SK-N-SH (cell line): ENCODE results near the gene TMEM143. TPM values are rescaled to one million over a fixed set of nuclear protein-coding genes. Genes with fewer than 3 reads are reported as not detected.

Experiments
- CTCF ChIA-PET: fragments of 300-600, 350-600 bp; formaldehyde crosslinking; extraction: SDS; loops from one replicate; lab custom pipeline; 2021; lab: Yijun Ruan, JAX
- POLR2A ChIA-PET: fragments of 350-600 bp; sonication (Branson Sonifier 250); formaldehyde crosslinking; extraction: SDS; loops from one replicate; lab custom pipeline; 2020; ENCODE audit warnings: antibody characterized with exemption, inconsistent platforms; lab: Yijun Ruan, JAX
- DNase-seq: peaks from one replicate; pipeline ENCODE4 v3.0.0; 2012
- H2AFZ ChIP-seq: fragments of 200-600 bp; sonication (generic); 2 replicates; pipeline ENCODE4 v1.8.1; 2016; ENCODE audit warnings: antibody characterized with exemption, mild to moderate bottlenecking, low read depth
- H3F3A ChIP-seq: fragments of 200-600 bp; sonication (generic); replicated peaks from 2 replicates; pipeline ENCODE3; 2016; ENCODE audit warnings: antibody characterized with exemption, mild to moderate bottlenecking; ENCODE audit not compliant: insufficient read depth
- H3K27ac ChIP-seq, 2 experiments: fragments of 200-500 bp in 1 of 2; fragments of 200-600 bp in 1 of 2; sonication (Bioruptor generic) in 1 of 2; sonication (generic), shearing (Covaris generic) in 1 of 2; 2 replicates each; pipeline versions ENCODE4 v1.5.1 to v1.6.1; 2014 to 2016; ENCODE audit warnings: low read depth in 2 of 2, inconsistent platforms in 1 of 2, low read length in 1 of 2, mild to moderate bottlenecking in 1 of 2, mixed read lengths in 1 of 2
- H3K27me3 ChIP-seq: fragments of 200-600 bp; sonication (generic), shearing (Covaris generic); 2 replicates; pipeline ENCODE4 v1.6.1; 2016; ENCODE audit warnings: mixed run types; ENCODE audit not compliant: insufficient read depth
- H3K36me3 ChIP-seq, 2 experiments: fragments of 200-500 bp in 1 of 2; fragments of 200-600 bp in 1 of 2; sonication (Bioruptor generic) in 1 of 2; sonication (generic) in 1 of 2; replicated peaks in 1 of 2; 2 replicates each; pipeline versions ENCODE3 to v1.5.1; 2014 to 2016; ENCODE audit warnings: low read length in 1 of 2, mild to moderate bottlenecking in 1 of 2; ENCODE audit not compliant: insufficient read depth in 2 of 2, control insufficient read depth in 1 of 2
- H3K4me1 ChIP-seq, 2 experiments: fragments of 200-500 bp in 1 of 2; fragments of 200-600 bp in 1 of 2; sonication (Bioruptor generic) in 1 of 2; sonication (generic), shearing (Covaris generic) in 1 of 2; 2 replicates each; pipeline versions ENCODE4 v1.5.1 to v1.6.1; 2014 to 2016; ENCODE audit warnings: low read depth in 1 of 2, low read length in 1 of 2, mixed run types in 1 of 2; ENCODE audit not compliant: insufficient read depth in 2 of 2, control insufficient read depth in 1 of 2
- H3K4me2 ChIP-seq: fragments of 200-600 bp; sonication (generic), shearing (Covaris generic); 2 replicates; pipeline ENCODE4 v1.6.1; 2017; ENCODE audit warnings: mixed run types
- H3K4me3 ChIP-seq, 2 experiments: fragments of 200-500 bp in 1 of 2; fragments of 200-600 bp in 1 of 2; sonication (Bioruptor generic) in 1 of 2; sonication (generic), shearing (Covaris generic) in 1 of 2; 2 replicates each; pipeline versions ENCODE4 v1.5.1 to v1.8.1; 2014 to 2016; ENCODE audit warnings: low read depth in 2 of 2, inconsistent platforms in 1 of 2, low read length in 1 of 2, mild to moderate bottlenecking in 1 of 2, mixed read lengths in 1 of 2, moderate library complexity in 1 of 2
- H3K79me2 ChIP-seq: fragments of 200-600 bp; sonication (generic); 2 replicates; pipeline ENCODE4 v1.8.1; 2017; ENCODE audit warnings: mild to moderate bottlenecking; ENCODE audit not compliant: insufficient read depth
- H3K9ac ChIP-seq: fragments of 200-600 bp; sonication (generic); 2 replicates; pipeline ENCODE4 v1.6.1; 2017; ENCODE audit warnings: mixed run types
- H3K9me2 ChIP-seq: fragments of 200-600 bp; sonication (generic); 2 replicates; pipeline ENCODE4 v1.6.1; 2017; ENCODE audit warnings: mixed run types
- H3K9me3 ChIP-seq: fragments of 200-600 bp; sonication (generic); 2 replicates; pipeline ENCODE4 v1.6.1; 2017; ENCODE audit warnings: mixed run types, mild to moderate bottlenecking, moderate library complexity
- H4K20me1 ChIP-seq: fragments of 200-600 bp; sonication (generic); 2 replicates; pipeline ENCODE4 v1.6.1; 2017; ENCODE audit warnings: mild to moderate bottlenecking, mixed run types; ENCODE audit not compliant: insufficient read depth
- CHD2 ChIP-seq: fragments of 150-350 bp; IDR thresholded peaks from 2 replicates; pipeline ENCODE4 v1.6.1; 2018; ENCODE audit warnings: low read length; ENCODE audit not compliant: partially characterized antibody
- EP300 ChIP-seq, 2 experiments: IDR thresholded peaks; 2 replicates each; pipeline versions ENCODE4 v1.4.0 to v1.6.1; 2012; ENCODE audit warnings: borderline replicate concordance in 1 of 2, low read depth in 1 of 2, low read length in 1 of 2
- EZH2phosphoT487 ChIP-seq: fragments of 200-600 bp; sonication (generic); IDR thresholded peaks from 2 replicates; pipeline ENCODE4 v1.6.1; 2017; ENCODE audit warnings: low read depth, mixed run types, mild to moderate bottlenecking, antibody characterized with exemption, moderate library complexity, borderline replicate concordance
- FOSL2 ChIP-seq: IDR thresholded peaks from 2 replicates; pipeline ENCODE4 v1.4.0; 2012; ENCODE audit warnings: low read depth, mild to moderate bottlenecking, moderate library complexity, borderline replicate concordance
- JUND ChIP-seq: IDR thresholded peaks from 2 replicates; pipeline ENCODE4 v1.4.0; 2012
- RCOR1 ChIP-seq: fragments of 150-350 bp; IDR thresholded peaks from 2 replicates; pipeline ENCODE4 v1.6.1; 2017; ENCODE audit warnings: antibody characterized with exemption, low read length
- RFX5 ChIP-seq: IDR thresholded peaks from 2 replicates; pipeline ENCODE4 v1.6.1; 2012; ENCODE audit warnings: mild to moderate bottlenecking, improper control_type of control experiment, low read length
- RXRA ChIP-seq: IDR thresholded peaks from 2 replicates; pipeline ENCODE4 v1.4.0; 2012; ENCODE audit warnings: low read depth, mild to moderate bottlenecking, borderline replicate concordance
- SMC3 ChIP-seq: IDR thresholded peaks from 2 replicates; pipeline ENCODE4 v1.6.1; 2012; ENCODE audit warnings: low read depth, low read length, improper control_type of control experiment
- TAF1 ChIP-seq: IDR thresholded peaks from 2 replicates; pipeline ENCODE4 v1.6.1; 2012; ENCODE audit warnings: low read depth, mild to moderate bottlenecking, low read length, moderate library complexity, borderline replicate concordance
- WGBS: methylation state at CpG from one replicate; pipeline ENCODE4 v1.1.6; 2017; ENCODE audit warnings: low lambda C conversion rate; 5-methylcytosine and 5-hydroxymethylcytosine counted together
- polyA plus RNA-seq, 3 experiments: library from polyadenylated mRNA; depleted of rRNA; stranded (reverse); fragments of >200 nt; gene quantifications; 2 replicates each; pipeline ENCODE4 v1.2.3, GENCODE V29; 2012
- TF ChIP-seq, protein P1 (sequence below): IDR thresholded peaks from 2 replicates; pipeline ENCODE4 v1.4.0; 2012; ENCODE audit warnings: low read depth, borderline replicate concordance
- TF ChIP-seq, protein P2 (sequence below): IDR thresholded peaks from 2 replicates; pipeline ENCODE4 v1.4.0; 2012; ENCODE audit warnings: low read depth, borderline replicate concordance
- TF ChIP-seq, protein P3 (sequence below): fragments of 150-350 bp; IDR thresholded peaks from 2 replicates; pipeline ENCODE4 v1.6.1; 2016; ENCODE audit warnings: mild to moderate bottlenecking, low read depth, low read length

The TMEM143 gene
- polyA plus RNA-seq, 1 of the 3 experiments (the other 2 are of a cell fraction): 21.9 TPM

DNA sequence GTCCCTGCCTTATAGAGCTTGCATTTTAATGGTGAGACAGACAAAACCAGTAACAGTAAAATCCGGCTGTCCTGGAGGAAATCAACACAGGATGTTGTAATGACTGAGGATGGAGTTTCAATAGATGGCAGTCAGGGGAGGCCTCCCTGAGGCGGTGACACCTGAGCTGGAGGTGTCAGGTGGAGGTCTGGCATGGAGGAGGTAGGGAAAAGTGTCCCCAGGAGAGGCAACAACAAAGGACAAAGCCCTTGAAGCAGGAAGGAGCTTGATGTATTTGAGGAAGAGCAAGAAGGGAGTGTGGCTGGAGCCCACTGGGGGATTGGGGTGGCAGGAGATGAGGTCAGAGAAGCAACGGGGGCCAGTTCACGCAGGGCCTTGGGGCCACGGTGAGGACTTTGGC lies 37.5 kb upstream of the TMEM143 start:
- Histone ChIP-seq H3K36me3 (no peaks in the 10 kb centered on the region), H2AFZ (no peak overlapping the region)
- DNase-seq: no peak
- TF ChIP-seq, protein P1, sequence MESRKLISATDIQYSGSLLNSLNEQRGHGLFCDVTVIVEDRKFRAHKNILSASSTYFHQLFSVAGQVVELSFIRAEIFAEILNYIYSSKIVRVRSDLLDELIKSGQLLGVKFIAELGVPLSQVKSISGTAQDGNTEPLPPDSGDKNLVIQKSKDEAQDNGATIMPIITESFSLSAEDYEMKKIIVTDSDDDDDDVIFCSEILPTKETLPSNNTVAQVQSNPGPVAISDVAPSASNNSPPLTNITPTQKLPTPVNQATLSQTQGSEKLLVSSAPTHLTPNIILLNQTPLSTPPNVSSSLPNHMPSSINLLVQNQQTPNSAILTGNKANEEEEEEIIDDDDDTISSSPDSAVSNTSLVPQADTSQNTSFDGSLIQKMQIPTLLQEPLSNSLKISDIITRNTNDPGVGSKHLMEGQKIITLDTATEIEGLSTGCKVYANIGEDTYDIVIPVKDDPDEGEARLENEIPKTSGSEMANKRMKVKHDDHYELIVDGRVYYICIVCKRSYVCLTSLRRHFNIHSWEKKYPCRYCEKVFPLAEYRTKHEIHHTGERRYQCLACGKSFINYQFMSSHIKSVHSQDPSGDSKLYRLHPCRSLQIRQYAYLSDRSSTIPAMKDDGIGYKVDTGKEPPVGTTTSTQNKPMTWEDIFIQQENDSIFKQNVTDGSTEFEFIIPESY: no peak
- TF ChIP-seq, protein P2, sequence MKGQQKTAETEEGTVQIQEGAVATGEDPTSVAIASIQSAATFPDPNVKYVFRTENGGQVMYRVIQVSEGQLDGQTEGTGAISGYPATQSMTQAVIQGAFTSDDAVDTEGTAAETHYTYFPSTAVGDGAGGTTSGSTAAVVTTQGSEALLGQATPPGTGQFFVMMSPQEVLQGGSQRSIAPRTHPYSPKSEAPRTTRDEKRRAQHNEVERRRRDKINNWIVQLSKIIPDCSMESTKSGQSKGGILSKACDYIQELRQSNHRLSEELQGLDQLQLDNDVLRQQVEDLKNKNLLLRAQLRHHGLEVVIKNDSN: no peak
- TF ChIP-seq EP300 (IDR thresholded peaks at IDR 0.05; ENCODE audit: borderline replicate concordance in 1 of 2, low read depth in 1 of 2, low read length in 1 of 2) (no peak), FOSL2 (no peak), RCOR1 (no peak), RXRA (no peak), EZH2phosphoT487 (no peak), JUND (no peak), SMC3 (no peak), CHD2 (no peak), RFX5 (no peak), TAF1 (no peak)
- TF ChIP-seq, protein P3, sequence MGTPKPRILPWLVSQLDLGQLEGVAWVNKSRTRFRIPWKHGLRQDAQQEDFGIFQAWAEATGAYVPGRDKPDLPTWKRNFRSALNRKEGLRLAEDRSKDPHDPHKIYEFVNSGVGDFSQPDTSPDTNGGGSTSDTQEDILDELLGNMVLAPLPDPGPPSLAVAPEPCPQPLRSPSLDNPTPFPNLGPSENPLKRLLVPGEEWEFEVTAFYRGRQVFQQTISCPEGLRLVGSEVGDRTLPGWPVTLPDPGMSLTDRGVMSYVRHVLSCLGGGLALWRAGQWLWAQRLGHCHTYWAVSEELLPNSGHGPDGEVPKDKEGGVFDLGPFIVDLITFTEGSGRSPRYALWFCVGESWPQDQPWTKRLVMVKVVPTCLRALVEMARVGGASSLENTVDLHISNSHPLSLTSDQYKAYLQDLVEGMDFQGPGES: no peak
- TF ChIP-seq, all 33 proteins: peak for 0
- Histone ChIP-seq H3K4me2 (no peak overlapping the region), H3K4me3 (no peak overlapping the region), H3F3A (peaks cover 14% of the 10 kb centered on the region), H4K20me1 (no peaks in the 10 kb centered on the region), H3K27me3 (no peaks in the 10 kb centered on the region), H3K9ac (no peak overlapping the region), H3K27ac (no peak overlapping the region), H3K9me3 (no peaks in the 10 kb centered on the region), H3K4me1 (peaks cover 4 to 19% of the 10 kb centered on the region in 2 experiments; a peak in 3 of 4 replicates), H3K9me2 (no peaks in the 10 kb centered on the region), H3K79me2 (no peaks in the 10 kb centered on the region)
- ChIA-PET CTCF (interaction anchor here (1.8 to 3.6 kb wide), 2 partner anchors 10 to 72 kb away, joined by 5 to 16 read pairs; partner anchors contain the start of gene KDELR1), POLR2A (interaction anchor here (0.6 kb wide), 1 partner anchor 21 kb away, joined by 5 read pairs; no protein-coding TSS in a partner anchor)
- 91% methylated on average over 5 of the region's 5 CpGs for WGBS
